ENCODE data around the gene ADAM12. TPM values are rescaled to one million over a fixed set of nuclear protein-coding genes. Genes with fewer than 3 reads are reported as not detected.

The ADAM12 gene
- total RNA-seq, 1 donor from 2014 or later: not detected

GRCh38 chr10:126337251-126337810, 50.9 kb downstream of the ADAM12 start:
- no peak for TF ChIP-seq CTCF (IDR thresholded peaks at IDR 0.05)
- intact Hi-C loops (cut with DNase I): no loop called here
- H3K4me3 ChIP-seq: no peak overlapping the region
- H3K36me3 ChIP-seq: no peaks in the 10 kb centered on the region
- no peaks in the 10 kb centered on the region for H3K4me1 ChIP-seq
- no peaks in the 10 kb centered on the region for H3K9me3 ChIP-seq
- no peak overlapping the region for H3K27ac ChIP-seq
- DNase-seq (ENCODE audit: low spot score in 2 of 2): no peak
- H3K27me3 ChIP-seq: no peaks in the 10 kb centered on the region

GRCh38 chr10:126336801-126337200, 51.5 kb downstream of the ADAM12 start:
- intact Hi-C loops (cut with DNase I): no loop called here
- H3K4me3 ChIP-seq: no peak overlapping the region
- no peaks in the 10 kb centered on the region for H3K4me1 ChIP-seq
- no peak overlapping the region for H3K27ac ChIP-seq
- H3K9me3 ChIP-seq: no peaks in the 10 kb centered on the region
- DNase-seq (ENCODE audit: low spot score in 2 of 2): no peak
- H3K27me3 ChIP-seq: no peaks in the 10 kb centered on the region
- TF ChIP-seq CTCF (IDR thresholded peaks at IDR 0.05): no peak
- H3K36me3 ChIP-seq: no peaks in the 10 kb centered on the region

GRCh38 chr10:126334272-126334671, 54.0 kb downstream of the ADAM12 start:
- Histone ChIP-seq H3K4me1 (no peaks in the 10 kb centered on the region), H3K36me3 (no peaks in the 10 kb centered on the region), H3K27ac (no peak overlapping the region), H3K9me3 (no peaks in the 10 kb centered on the region), H3K27me3 (no peaks in the 10 kb centered on the region), H3K4me3 (no peak overlapping the region)
- intact Hi-C loops (cut with DNase I): no loop called here
- no peak for TF ChIP-seq CTCF (IDR thresholded peaks at IDR 0.05)
- DNase-seq (ENCODE audit: low spot score in 2 of 2): no peak

- no peak overlapping the region for H3K27ac ChIP-seq
- no peaks in the 10 kb centered on the region for H3K9me3 ChIP-seq
- intact Hi-C loops (cut with DNase I): no loop called here
- H3K4me3 ChIP-seq: no peak overlapping the region
- no peaks in the 10 kb centered on the region for H3K36me3 ChIP-seq
- no peaks in the 10 kb centered on the region for H3K27me3 ChIP-seq
- no peaks in the 10 kb centered on the region for H3K4me1 ChIP-seq
- no peak for TF ChIP-seq CTCF (IDR thresholded peaks at IDR 0.05)
- DNase-seq (ENCODE audit: low spot score in 2 of 2): no peak
Observed at GRCh38 chr10:126332576-126332975, 55.7 kb downstream of the ADAM12 start.

- DNase-seq (ENCODE audit: low spot score in 2 of 2): no peak
- H3K27ac ChIP-seq: no peak overlapping the region
Observed at GRCh38 chr10:126331101-126331500, 57.2 kb downstream of the ADAM12 start.

More at GRCh38 chr10:126331101-126331500, 57.2 kb downstream of the ADAM12 start:
- intact Hi-C loops (cut with DNase I): no loop called here
- Histone ChIP-seq H3K4me1 (no peaks in the 10 kb centered on the region), H3K36me3 (no peaks in the 10 kb centered on the region), H3K4me3 (no peak overlapping the region), H3K27me3 (no peaks in the 10 kb centered on the region), H3K9me3 (no peaks in the 10 kb centered on the region)
- TF ChIP-seq CTCF (IDR thresholded peaks at IDR 0.05): no peak

Measured in ascending aorta (tissue), 2 donors.